NCI-H460 (cell line): ENCODE results near the gene ABHD14A. TPM values are rescaled to one million over a fixed set of nuclear protein-coding genes. Genes with fewer than 3 reads are reported as not detected.

Experiments
- DNase-seq: peaks from one replicate; pipeline ENCODE4 v3.0.0-alpha.2; 2016; ENCODE audit warnings: low read depth; ENCODE audit errors: extremely low read depth
- total RNA-seq: library from RNA; depleted of rRNA; stranded (reverse); fragments of >200 nt; shearing (Covaris generic); gene quantifications from 2 replicates; pipeline ENCODE4 v1.2.3, GENCODE V29; 2014

Gene ABHD14A
- total RNA-seq, 1 experiment from 2014 or later: 5.4 TPM

DNA sequence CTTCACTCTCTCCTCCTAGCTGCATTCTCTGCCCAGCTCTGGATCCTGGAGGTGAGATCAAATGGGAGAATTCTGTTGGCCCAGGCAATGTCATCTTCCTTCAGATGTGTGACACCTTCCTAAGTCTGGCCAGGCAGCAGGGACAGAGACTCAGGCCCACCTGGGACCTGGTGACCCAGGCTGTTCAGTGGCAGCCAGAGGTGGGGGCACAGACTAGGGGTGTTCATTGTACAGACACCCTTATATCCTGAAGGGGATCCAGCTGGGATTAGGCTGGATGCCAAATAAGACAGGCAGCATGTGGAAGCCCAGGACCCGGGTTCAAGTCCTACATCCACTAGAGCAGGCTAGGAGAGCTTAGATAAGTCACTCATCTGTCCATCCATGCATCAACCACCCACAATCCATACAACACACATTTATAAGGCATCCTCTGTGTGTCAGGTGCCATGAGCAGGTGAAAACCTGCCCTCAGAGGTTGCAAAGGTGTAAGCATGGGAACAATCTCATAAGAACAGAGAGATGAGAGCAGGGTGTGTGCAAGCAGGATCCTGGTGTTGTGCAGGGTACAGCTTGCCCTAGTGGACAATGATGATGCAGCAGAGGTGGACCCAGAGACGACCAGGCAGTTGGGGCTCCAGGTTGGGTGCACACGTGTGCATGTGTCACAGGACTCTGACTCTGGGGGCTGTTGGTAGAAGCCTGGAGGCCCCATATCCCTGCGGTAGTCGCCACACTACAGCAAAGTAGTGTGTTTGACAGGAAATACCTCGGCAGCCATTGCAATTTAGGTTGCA is 39.1 kb downstream of the ABHD14A start:
- no peak for DNase-seq

DNA sequence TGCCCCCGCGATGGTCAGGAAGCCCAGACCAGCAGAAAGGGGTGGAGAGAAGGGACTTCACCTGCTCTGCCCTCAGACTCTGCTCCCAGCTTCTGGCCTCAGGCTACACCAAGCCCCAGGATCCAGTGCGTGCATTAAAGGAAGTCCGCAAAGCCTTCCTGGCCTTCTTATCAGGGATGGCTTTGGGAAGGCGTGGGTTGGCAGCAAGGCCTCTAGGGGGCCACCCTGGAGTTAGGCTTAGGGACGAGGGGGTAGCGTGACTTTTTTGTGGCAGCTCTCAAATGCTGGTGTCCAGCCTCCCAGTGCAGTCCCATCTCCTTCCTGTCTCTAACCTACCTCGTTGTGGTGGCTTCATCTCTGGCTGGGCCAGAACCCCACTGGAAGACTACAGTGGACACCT is 39.7 kb downstream of the ABHD14A start:
- DNase-seq: no peak

- no peak for DNase-seq
These were observed 40.8 kb downstream of the ABHD14A start for GRCh38 chr3:52015438-52016228.

- no peak for DNase-seq
These were observed 42.7 kb downstream of the ABHD14A start for GRCh38 chr3:52017586-52017985.

GRCh38 chr3:52018319-52019000 is 43.6 kb downstream of the ABHD14A start:
- no peak for DNase-seq

DNA sequence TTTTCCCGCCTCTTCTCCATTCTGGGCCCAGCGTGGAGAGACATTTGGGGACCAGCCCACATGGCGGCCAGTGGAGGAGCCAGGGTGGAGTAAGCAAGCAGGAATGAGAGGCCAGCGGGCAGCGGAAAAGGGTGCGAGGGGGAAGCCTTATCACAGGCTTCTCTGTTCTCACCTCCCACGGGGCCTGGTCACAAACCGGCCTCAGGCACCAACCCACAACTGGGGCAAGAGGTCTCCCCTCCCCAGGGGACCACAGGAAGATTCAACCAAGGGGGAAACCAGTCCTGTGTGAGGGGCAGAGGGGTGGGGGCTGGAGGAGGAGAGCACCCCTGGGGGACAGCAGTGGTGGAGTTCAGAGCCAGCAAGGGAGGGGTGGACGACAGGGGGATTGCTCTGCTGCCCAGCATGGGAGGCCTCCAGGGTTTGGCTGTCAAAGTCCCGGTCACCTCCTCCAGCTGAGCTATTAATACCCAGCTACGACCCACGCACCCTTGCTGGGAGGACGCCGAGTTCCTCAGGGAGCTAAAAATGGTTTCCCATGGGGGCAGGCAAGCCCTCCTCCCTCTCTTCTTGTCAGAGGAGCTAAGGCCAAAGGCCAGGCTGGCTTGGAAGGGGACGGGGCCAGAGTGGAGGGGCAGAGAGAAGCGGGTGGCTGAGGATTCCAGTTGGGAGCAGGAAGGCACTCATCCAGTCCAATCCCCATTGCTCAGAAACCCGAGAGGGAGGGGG is 44.7 kb downstream of the ABHD14A start:
- no peak for DNase-seq

DNA sequence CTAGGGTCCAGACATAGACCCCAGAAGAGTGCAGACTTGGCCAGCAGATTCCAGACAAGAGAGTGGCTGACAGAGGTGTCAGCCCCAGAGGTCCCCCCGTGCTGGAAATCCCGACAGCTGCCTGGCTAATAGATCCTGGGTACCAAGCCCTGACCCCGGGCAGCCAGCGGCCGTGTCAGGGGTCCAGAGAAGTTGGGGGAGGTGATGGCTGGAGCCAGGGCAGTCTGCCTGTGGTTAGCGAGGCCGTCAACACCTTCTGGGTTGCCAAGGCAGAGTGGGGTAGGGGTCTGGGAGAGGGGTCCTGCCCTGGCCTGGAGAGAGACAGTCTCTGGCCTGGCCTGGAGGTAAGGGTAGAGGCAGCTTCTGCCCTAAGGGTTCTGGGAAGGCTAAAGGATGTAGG is 45.9 kb downstream of the ABHD14A start:
- no peak for DNase-seq

GRCh38 chr3:52021489-52022268 is 46.8 kb downstream of the ABHD14A start:
- no peak for DNase-seq

GRCh38 chr3:52022323-52023100 is 47.6 kb downstream of the ABHD14A start:
- no peak for DNase-seq

DNA sequence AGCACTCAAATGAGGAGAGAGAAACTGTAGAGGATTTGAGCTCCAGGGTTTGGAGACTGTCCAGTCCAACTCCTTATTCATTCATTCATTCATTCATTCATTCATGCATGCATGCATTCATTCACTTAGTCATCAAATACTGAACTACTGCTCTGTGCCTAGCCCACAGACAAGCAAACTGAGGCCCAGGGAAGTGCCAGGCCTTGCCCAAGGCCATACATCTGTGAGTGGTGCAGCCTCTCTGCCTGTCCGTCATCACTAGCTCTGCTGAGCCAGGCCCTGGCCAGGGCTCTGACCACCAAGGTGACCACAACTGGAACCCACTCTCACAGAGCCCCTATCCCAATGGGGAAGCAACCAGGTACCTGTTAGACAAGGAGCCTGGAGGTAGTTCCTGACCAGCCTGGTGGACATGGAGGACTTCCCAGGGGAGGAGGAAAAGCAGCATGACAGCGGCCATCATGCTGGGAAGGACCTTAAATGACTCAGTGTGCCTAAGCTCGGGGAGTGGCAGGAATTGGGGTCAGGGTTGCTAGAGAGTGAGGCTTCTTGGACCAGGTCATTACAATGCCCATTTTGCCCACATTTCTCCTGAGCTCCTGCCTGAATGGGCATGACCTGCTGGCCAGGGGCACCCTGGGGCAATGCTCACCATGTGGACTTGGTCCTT is 48.4 kb downstream of the ABHD14A start:
- DNase-seq: no peak

DNA sequence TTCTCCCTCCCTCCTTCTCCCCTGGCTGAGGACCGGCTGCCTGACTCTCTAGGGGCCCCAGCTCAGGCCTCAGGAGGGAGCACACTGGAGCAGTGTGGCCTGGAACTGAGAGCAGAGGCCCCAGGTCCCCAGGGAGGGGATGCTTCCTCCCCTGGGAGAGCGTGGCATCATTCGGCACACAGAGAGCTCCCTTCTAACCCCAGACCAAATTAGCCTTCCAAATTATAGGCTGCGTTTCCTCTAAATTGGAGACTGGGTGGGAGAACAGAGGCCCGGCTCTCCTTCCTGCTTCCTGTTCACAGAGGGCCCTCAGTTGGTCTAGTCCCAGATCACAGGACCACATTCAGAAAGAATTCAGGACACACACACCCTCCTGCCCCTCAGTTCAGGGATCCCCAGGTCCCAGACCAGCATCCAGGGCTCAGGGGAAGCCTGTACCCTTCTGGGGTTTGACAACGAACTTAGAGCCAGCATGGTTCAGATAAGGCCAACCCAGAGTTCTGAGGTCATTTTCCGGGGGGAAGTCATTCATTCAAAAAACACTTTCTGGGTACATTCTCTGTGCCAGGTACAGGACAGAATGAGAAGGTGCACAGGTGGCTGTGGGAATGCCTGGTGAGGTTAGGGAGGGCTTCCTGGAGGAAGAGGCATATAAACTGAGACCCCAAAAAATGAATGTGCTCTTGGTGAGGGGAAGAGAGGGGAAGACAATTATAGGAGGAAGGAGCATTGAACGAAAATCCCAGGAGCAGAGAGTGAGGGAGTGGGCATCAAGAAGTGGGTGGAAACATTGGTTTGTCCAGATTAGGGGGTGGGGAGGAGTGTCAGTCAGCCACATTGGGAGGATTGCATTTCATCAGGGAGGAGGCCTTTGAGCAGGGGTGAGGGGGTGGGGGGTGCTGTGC is 49.2 kb downstream of the ABHD14A start:
- DNase-seq: no peak

GRCh38 chr3:52024765-52025452 is 50.0 kb downstream of the ABHD14A start:
- no peak for DNase-seq

GRCh38 chr3:52025453-52025852 is 50.6 kb downstream of the ABHD14A start:
- DNase-seq: no peak

- no peak for DNase-seq
These were observed 51.2 kb downstream of the ABHD14A start for GRCh38 chr3:52026041-52026440.

GRCh38 chr3:52028572-52028971 is 53.7 kb downstream of the ABHD14A start:
- no peak for DNase-seq

DNA sequence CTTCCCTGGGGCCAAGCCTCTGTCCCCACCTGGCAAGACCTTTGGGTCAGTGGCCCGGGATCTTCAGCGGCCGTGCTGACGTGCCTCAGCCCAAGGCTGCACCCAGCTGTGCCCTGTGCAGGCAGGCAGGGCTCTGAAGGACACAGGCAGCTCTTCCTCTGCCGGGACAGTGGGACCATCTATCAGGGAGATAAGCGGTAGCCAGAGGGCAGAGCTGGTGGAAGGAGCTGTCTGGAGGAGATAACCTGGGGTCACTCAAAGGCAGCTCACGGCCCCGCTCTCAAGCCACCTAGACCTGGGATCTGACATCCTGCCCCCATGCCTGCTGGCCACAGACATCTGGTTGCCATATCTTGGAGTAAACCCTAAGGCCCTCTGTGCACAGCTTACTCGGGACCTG is 54.2 kb downstream of the ABHD14A start:
- DNase-seq: no peak

- DNase-seq: no peak
These were observed 54.7 kb downstream of the ABHD14A start for GRCh38 chr3:52029535-52029934.
